K562 (cell line): ENCODE data around the gene CDPF1. TPM values are rescaled to one million over a fixed set of nuclear protein-coding genes. Genes with fewer than 3 reads are reported as not detected.

Source experiments
- ATAC-seq: fragments of 200-7000 bp; cut with Tn5 transposase; 3 replicates; pipeline ENCODE4 v1.9.1; 2020; ENCODE audit warnings: moderate library complexity
- BruUV-seq: library from RNA; stranded (reverse); fragments of 400-500 nt; replicated peaks from 2 replicates; lab custom pipeline; 2021; lab: Mats Ljungman, UMichigan
- CTCF ChIA-PET: fragments of 300-600 bp; formaldehyde crosslinking; extraction: SDS; loops from one replicate; lab custom pipeline; 2021; ENCODE audit warnings: low intra/inter-chr PET ratio; lab: Yijun Ruan, JAX
- POLR2A ChIA-PET: fragments of 300-600, 350-650 bp; sonication (Branson Sonifier 250); formaldehyde crosslinking; extraction: SDS; loops from one replicate; lab custom pipeline; 2021; ENCODE audit warnings: antibody characterized with exemption, inconsistent platforms; lab: Yijun Ruan, JAX
- DNase-seq, 4 experiments: peaks; one replicate each; pipeline versions ENCODE4 v3.0.0 to v3.0.0-alpha.2; 2011 to 2018; ENCODE audit warnings: low spot score in 3 of 4, mixed read lengths in 3 of 4; ENCODE audit errors: extremely low read depth in 1 of 4
- FAIRE-seq: peaks from 2 replicates; lab custom pipeline; 2011; peaks lifted over from hg19 to GRCh38; lab: Jason Lieb, UNC
- H2AFZ ChIP-seq: 2 replicates; pipeline ENCODE4 v1.6.0; 2011; ENCODE audit warnings: low read depth, low read length, control low read depth, inconsistent platforms
- H3K27ac ChIP-seq: fragments of 200-600 bp; 3 replicates; pipeline ENCODE4 v1.8.0; 2011; ENCODE audit warnings: low read depth, mild to moderate bottlenecking, control low read depth, inconsistent platforms, low read length, moderate library complexity, mixed read lengths; ENCODE audit errors: extremely low read depth
- H3K27me3 ChIP-seq, 2 experiments: fragments of 300-600 bp in 1 of 2; 2 replicates in 1 of 2; 3 replicates in 1 of 2; pipeline versions ENCODE4 v1.6.0 to v1.8.0; 2011; ENCODE audit warnings: inconsistent platforms in 2 of 2, low read length in 2 of 2, mild to moderate bottlenecking in 1 of 2, mixed read lengths in 1 of 2, moderate library complexity in 1 of 2; ENCODE audit not compliant: control insufficient read depth in 2 of 2, insufficient read depth in 2 of 2
- H3K36me3 ChIP-seq: fragments of 300-600 bp; 3 replicates; pipeline ENCODE4 v1.8.0; 2011; ENCODE audit warnings: mild to moderate bottlenecking, low read length, inconsistent platforms; ENCODE audit not compliant: control insufficient read depth, insufficient read depth
- H3K4me1 ChIP-seq, 2 experiments: fragments of 200-600 bp in 1 of 2; replicated peaks in 1 of 2; 2 replicates in 1 of 2; 3 replicates in 1 of 2; pipeline versions ENCODE4 v1.5.1 to v1.8.0; 2011; ENCODE audit warnings: inconsistent platforms in 2 of 2, low read length in 2 of 2, mild to moderate bottlenecking in 1 of 2, mixed read lengths in 1 of 2, moderate library complexity in 1 of 2; ENCODE audit not compliant: control insufficient read depth in 2 of 2, insufficient read depth in 2 of 2
- H3K4me2 ChIP-seq: 2 replicates; pipeline ENCODE4 v1.6.1; 2011; ENCODE audit warnings: low read length, control low read depth, inconsistent platforms, mixed read lengths; ENCODE audit not compliant: insufficient read depth
- H3K4me3 ChIP-seq: fragments of 200-600 bp; sonication (generic), shearing (Covaris generic); 2 replicates; pipeline ENCODE4 v1.5.1; 2016; ENCODE audit warnings: control low read depth, inconsistent platforms
- H3K79me2 ChIP-seq: fragments of 200-600 bp; 3 replicates; pipeline ENCODE4 v1.8.0; 2011; ENCODE audit warnings: low read length, inconsistent platforms; ENCODE audit not compliant: control insufficient read depth, insufficient read depth
- H3K9ac ChIP-seq, 2 experiments: 2 replicates each; pipeline versions ENCODE4 v1.6.0 to v1.6.1; 2011; ENCODE audit warnings: low read depth in 2 of 2, low read length in 2 of 2, control low read depth in 1 of 2, inconsistent platforms in 1 of 2, mild to moderate bottlenecking in 1 of 2, mixed read lengths in 1 of 2; ENCODE audit not compliant: insufficient read depth in 1 of 2
- H3K9me1 ChIP-seq: one replicate; pipeline ENCODE4 v1.6.0; 2011; ENCODE audit warnings: inconsistent platforms, mild to moderate bottlenecking, low read length, moderate library complexity; ENCODE audit not compliant: control insufficient read depth, insufficient read depth
- H3K9me3 ChIP-seq: replicated peaks from 2 replicates; pipeline ENCODE4 v1.5.1; 2011; ENCODE audit warnings: low read depth, low read length, inconsistent platforms; ENCODE audit not compliant: control insufficient read depth, insufficient read depth
- H4K20me1 ChIP-seq: replicated peaks from 2 replicates; pipeline ENCODE4 v1.6.1; 2011; ENCODE audit warnings: low read length, inconsistent platforms, mixed read lengths; ENCODE audit not compliant: control insufficient read depth, insufficient read depth
- ATF2 ChIP-seq: sonication (generic); formaldehyde crosslinking; IDR thresholded peaks from 2 replicates; pipeline ENCODE4 v1.8.1; 2022; ENCODE audit warnings: missing genetic modification reagents
- BACH1 ChIP-seq: fragments of 200-800 bp; sonication (Bioruptor generic); IDR thresholded peaks from 2 replicates; pipeline ENCODE4 v1.6.1; 2016; ENCODE audit warnings: missing genetic modification characterization, missing compliant biosample characterization
- GTF2B ChIP-seq: IDR thresholded peaks from 2 replicates; pipeline ENCODE4 v1.6.1; 2011; ENCODE audit not compliant: insufficient read length; ENCODE audit errors: extremely low read depth
- HDAC2 ChIP-seq: fragments of 450-650 bp; IDR thresholded peaks from 2 replicates; pipeline ENCODE4 v1.6.1; 2016; ENCODE audit warnings: mild to moderate bottlenecking
- KDM1A ChIP-seq, 2 experiments: fragments of 450-650 bp; IDR thresholded peaks; 2 replicates each; pipeline ENCODE4 v1.6.1; 2016; ENCODE audit warnings: mild to moderate bottlenecking in 2 of 2
- MTA3 ChIP-seq: fragments of 450-650 bp; formaldehyde crosslinking; IDR thresholded peaks from 2 replicates; pipeline ENCODE4 v1.6.1; 2017; ENCODE audit warnings: mild to moderate bottlenecking, borderline replicate concordance
- NFE2 ChIP-seq: IDR thresholded peaks from 2 replicates; pipeline ENCODE4 v1.6.1; 2014; ENCODE audit warnings: antibody characterized with exemption, low read depth
- NR0B1 ChIP-seq: fragments of 450-650 bp; IDR thresholded peaks from one replicate; pipeline ENCODE4 v1.6.1; 2018; ENCODE audit warnings: mild to moderate bottlenecking, moderate library complexity; ENCODE audit not compliant: partially characterized antibody
- STAT5A ChIP-seq: IDR thresholded peaks from 2 replicates; pipeline ENCODE4 v1.6.1; 2012; ENCODE audit warnings: low read length, inconsistent platforms, borderline replicate concordance
- ZNF24 ChIP-seq: fragments of 450-650 bp; IDR thresholded peaks from 2 replicates; pipeline ENCODE4 v1.6.1; 2016
- WGBS: fragments of 100-300 bp; shearing (Covaris generic); methylation state at CpG from one replicate; pipeline ENCODE4 v1.1.6; 2016; ENCODE audit warnings: low coverage, mixed read lengths; ENCODE audit not compliant: insufficient coverage; ENCODE audit errors: missing lambda C conversion rate; 5-methylcytosine and 5-hydroxymethylcytosine counted together
- in situ Hi-C: fragments of 300-500 bp; cut with MboI; formaldehyde crosslinking; loops from 4 replicates; pipeline ENCODE4 v1.15.0; 2018; ENCODE audit warnings: inconsistent platforms, mixed read lengths
- intact Hi-C: fragments of 100-400 bp; cut with micrococcal nuclease; formaldehyde crosslinking; loops from 2 replicates; pipeline ENCODE4 v1.14.2; 2022
- polyA plus RNA-seq, 8 experiments: library from polyadenylated mRNA; depleted of rRNA in 4 of 8; stranded (reverse) in 5 of 8; unstranded in 3 of 8; fragments of >200 nt; fragmentation: Nextera tagmentation in 2 of 8; fragmentation: Illumina TruSeq in 1 of 8; extraction: Ambion mirVana in 2 of 8; extraction: Trizol in 1 of 8; gene quantifications; 2 replicates each; pipeline versions ENCODE4 v1.2.1 to v1.2.3, GENCODE V29; 2011 to 2014; ENCODE audit warnings: inconsistent platforms in 1 of 8, missing spikeins in 1 of 8
- total RNA-seq, 7 experiments: library from RNA; depleted of rRNA in 6 of 7; stranded (reverse); fragments of >200 nt in 6 of 7; fragmentation: Illumina TruSeq in 2 of 7; extraction: Trizol in 2 of 7; gene quantifications; 2 replicates each; pipeline versions ENCODE4 v1.2.1 to v1.2.3, GENCODE V29; 2011 to 2021; ENCODE audit warnings: low replicate concordance in 1 of 7

Gene CDPF1
- total and polyA plus RNA-seq, 9 of the 15 experiments (the other 6 are each of a cell fraction or from before 2014, with no cell fraction given): 0.84 to 19.5 (median 9.1) TPM

- intact Hi-C loops: no loop called here
- in situ Hi-C loops: no loop called here
- FAIRE-seq (no peak), ATAC-seq (no peak), DNase-seq (no peak)
- Histone ChIP-seq H3K79me2 (peaks cover 3% of the 10 kb centered on the region), H3K9me3 (no peaks in the 10 kb centered on the region; the same call in none of the 2 replicates), H3K4me1 (peaks cover 0 to 8% of the 10 kb centered on the region in 2 experiments; a peak in 3 of 5 replicates), H3K9ac (no peak within 1 kb of the TSS), H2AFZ (no peak within 1 kb of the TSS), H3K9me1 (no peaks in the 10 kb centered on the region), H3K36me3 (no peaks in the 10 kb centered on the region), H3K4me3 (no peak within 1 kb of the TSS), H3K27me3 (no peaks in the 10 kb centered on the region), H3K27ac (no peak within 1 kb of the TSS), H4K20me1 (no peaks in the 10 kb centered on the region), H3K4me2 (no peak within 1 kb of the TSS)
- ChIA-PET CTCF (no interaction called here), POLR2A (no interaction called here)
- BruUV-seq: no TSS peak
- TF ChIP-seq BACH1: no peak
- no peak for TF ChIP-seq ATF2 (CRISPR knock-in tag)
- no peak for TF ChIP-seq GTF2B
- TF ChIP-seq HDAC2: no peak
- TF ChIP-seq MTA3: no peak
- TF ChIP-seq STAT5A: no peak
- TF ChIP-seq ZNF24: no peak
- no peak for TF ChIP-seq NR0B1
- TF ChIP-seq KDM1A (IDR thresholded peaks at IDR 0.05): no peak
- TF ChIP-seq NFE2: no peak
- WGBS: no CpG with 5 or more reads among the region's 30 CpGs
Measured at GRCh38 chr22:46263216-46263590, 13.1 kb upstream of the CDPF1 start, which contains the start of gene PKDREJ. PKDREJ (minus strand) TSS chr22:46263343; CDS start chr22:46263322, 21 bp downstream.
